Right lung (tissue), 5 donors: ENCODE measurements around the gene RASD1. TPM values are rescaled to one million over a fixed set of nuclear protein-coding genes. Genes with fewer than 3 reads are reported as not detected.
A peak's percentile ranks its signal among the peaks of the same experiment; 100 is the strongest.

Experiments used
- DNase-seq, 2 donors: peaks; one replicate each; pipeline ENCODE4 v3.0.0-alpha.2; 2013
- polyA plus RNA-seq, 5 donors: library from polyadenylated mRNA; unstranded; fragments of 120-200 nt; gene quantifications; one replicate each; pipeline versions ENCODE4 v1.2.1 to v1.2.3, GENCODE V29; 2013; ENCODE audit warnings: inconsistent platforms in 1 of 5, low replicate concordance in 1 of 5; ENCODE audit not compliant: insufficient read length in 5 of 5, insufficient read depth in 1 of 5

The RASD1 gene
- polyA plus RNA-seq, 5 donors = 1.5 to 3.4 (median 1.8) TPM

- no peak for DNase-seq
Measured at GRCh38 chr17:17511293-17511741, 15.1 kb upstream of the RASD1 start.

- DNase-seq = no peak
Measured at GRCh38 chr17:17510456-17511292, 14.5 kb upstream of the RASD1 start.

GRCh38 chr17:17509601-17510425 lies 13.6 kb upstream of the RASD1 start:
- DNase-seq = no peak

GRCh38 chr17:17508646-17509591 lies 12.7 kb upstream of the RASD1 start:
- no peak for DNase-seq

- DNase-seq = no peak
Measured at GRCh38 chr17:17508019-17508535, 11.9 kb upstream of the RASD1 start.

GRCh38 chr17:17507465-17508011 lies 11.3 kb upstream of the RASD1 start:
- no peak for DNase-seq

GRCh38 chr17:17506893-17507464 lies 10.8 kb upstream of the RASD1 start:
- DNase-seq = peak in 1 of 2 donors; percentile 16

GRCh38 chr17:17506181-17506741 lies 10.1 kb upstream of the RASD1 start:
- no peak for DNase-seq

- no peak for DNase-seq
Measured at GRCh38 chr17:17505610-17506171, 9.5 kb upstream of the RASD1 start.

- DNase-seq = no peak
Measured at GRCh38 chr17:17505151-17505550, 9.0 kb upstream of the RASD1 start.

GRCh38 chr17:17504341-17505140 lies 8.3 kb upstream of the RASD1 start:
- no peak for DNase-seq

- DNase-seq = no peak
Measured at GRCh38 chr17:17503566-17504130, 7.5 kb upstream of the RASD1 start.

- DNase-seq = no peak
Measured at GRCh38 chr17:17502741-17503565, 6.8 kb upstream of the RASD1 start.

- no peak for DNase-seq
Measured at GRCh38 chr17:17500999-17501605, 4.9 kb upstream of the RASD1 start.

- DNase-seq = no peak
Measured at GRCh38 chr17:17499402-17500145, 3.4 kb upstream of the RASD1 start.

- DNase-seq = no peak
Measured at GRCh38 chr17:17498606-17499301, 2.6 kb upstream of the RASD1 start.
